HG02623 (cell line): ENCODE data around the gene ITGB5.

ENCODE experiments used
- ATAC-seq: cut with Tn5 transposase; IDR thresholded peaks from one replicate; pipeline ENCODE4 v1.9.1; 2021; ENCODE audit warnings: moderate library complexity; ENCODE audit not compliant: unreplicated experiment

Gene ITGB5, protein sequence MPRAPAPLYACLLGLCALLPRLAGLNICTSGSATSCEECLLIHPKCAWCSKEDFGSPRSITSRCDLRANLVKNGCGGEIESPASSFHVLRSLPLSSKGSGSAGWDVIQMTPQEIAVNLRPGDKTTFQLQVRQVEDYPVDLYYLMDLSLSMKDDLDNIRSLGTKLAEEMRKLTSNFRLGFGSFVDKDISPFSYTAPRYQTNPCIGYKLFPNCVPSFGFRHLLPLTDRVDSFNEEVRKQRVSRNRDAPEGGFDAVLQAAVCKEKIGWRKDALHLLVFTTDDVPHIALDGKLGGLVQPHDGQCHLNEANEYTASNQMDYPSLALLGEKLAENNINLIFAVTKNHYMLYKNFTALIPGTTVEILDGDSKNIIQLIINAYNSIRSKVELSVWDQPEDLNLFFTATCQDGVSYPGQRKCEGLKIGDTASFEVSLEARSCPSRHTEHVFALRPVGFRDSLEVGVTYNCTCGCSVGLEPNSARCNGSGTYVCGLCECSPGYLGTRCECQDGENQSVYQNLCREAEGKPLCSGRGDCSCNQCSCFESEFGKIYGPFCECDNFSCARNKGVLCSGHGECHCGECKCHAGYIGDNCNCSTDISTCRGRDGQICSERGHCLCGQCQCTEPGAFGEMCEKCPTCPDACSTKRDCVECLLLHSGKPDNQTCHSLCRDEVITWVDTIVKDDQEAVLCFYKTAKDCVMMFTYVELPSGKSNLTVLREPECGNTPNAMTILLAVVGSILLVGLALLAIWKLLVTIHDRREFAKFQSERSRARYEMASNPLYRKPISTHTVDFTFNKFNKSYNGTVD

GRCh38 chr3:124887177-124887931 is at the start of gene ITGB5:
ITGB5 (minus strand) TSS chr3:124887365; CDS start chr3:124887000, 365 bp downstream.
- peak; percentile 40 for ATAC-seq

- no peak for ATAC-seq
Measured at GRCh38 chr3:124935794-124936542, 48.8 kb upstream of the ITGB5 start.

DNA sequence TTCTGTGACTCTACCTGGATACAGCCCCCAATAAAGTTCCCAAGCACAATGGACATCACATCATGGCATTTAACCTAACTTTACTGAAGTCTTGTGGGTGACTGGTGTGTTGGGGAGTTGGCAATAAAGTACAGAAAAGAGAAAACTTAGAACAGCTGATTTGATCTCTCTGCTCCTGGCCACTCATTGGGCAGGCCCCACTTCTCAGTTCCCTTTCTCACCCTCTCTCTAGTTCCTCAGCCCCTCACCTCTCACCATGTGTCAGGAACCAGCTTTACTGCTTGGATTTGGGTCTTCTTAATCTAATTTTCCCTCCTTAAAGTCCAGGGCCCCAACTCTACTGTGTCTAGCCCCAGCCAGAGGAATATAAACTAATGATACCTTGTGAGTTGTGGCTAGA is 48.1 kb upstream of the ITGB5 start:
- ATAC-seq = no peak

GRCh38 chr3:124934577-124934976 is 47.4 kb upstream of the ITGB5 start, which contains the start of gene MUC13:
MUC13 (minus strand) TSS chr3:124934751; CDS start chr3:124934712, 39 bp downstream.
- no peak for ATAC-seq

- no peak for ATAC-seq
Measured at GRCh38 chr3:124928333-124929202, 41.4 kb upstream of the ITGB5 start.

DNA sequence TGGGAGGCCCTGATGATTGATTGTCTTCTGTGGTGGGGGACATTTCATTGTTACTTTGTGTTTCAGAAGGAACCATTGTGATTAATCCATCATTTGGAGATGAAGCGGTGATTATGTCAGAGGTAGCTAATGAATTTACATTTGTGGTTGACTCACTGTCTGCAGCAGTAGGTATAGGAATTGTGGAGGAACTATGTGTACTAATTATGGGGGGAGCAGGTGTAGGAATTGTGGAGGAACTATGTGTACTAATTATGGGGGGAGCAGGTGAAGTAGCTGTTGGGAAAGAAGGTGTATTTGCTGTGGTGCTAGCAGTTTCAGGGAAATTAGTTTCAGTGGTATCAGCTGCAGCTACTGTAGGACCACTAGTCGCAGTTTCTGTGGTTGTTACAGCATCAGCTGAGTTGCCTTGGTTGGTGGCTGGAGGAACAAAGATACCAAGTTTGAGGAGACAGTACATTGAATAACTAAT is 40.4 kb upstream of the ITGB5 start:
- ATAC-seq = no peak

DNA sequence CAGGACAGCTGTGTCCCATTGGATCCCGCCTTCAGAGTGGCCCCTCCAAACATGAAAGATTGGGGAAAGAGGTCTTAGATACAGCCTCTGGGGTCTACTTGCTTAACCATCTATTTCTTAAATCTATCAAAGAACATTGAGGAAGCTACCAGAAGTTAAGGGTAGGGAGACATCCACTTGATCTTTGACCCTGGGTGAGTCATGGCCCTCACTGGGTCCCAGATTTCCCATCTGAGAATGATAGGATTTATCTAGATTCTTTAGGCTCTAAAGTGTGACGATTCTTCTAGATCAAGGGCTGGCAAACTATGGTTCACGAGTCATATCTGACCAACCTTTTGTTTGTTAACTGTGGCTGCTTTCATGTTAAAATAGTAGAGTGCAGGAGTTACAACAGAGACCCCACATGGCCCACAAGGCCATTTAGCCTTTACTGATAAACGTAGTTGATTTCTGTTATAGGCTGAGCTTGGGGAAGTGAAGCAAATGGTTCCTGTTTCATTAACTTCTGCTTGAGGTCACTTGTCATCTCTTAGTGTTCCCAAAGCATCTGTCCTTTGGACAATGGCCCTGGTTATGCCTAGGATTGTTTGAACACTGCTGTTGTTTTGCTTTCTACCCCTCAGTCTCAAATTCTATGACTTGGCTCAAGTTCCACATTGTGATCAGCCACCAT is 39.4 kb upstream of the ITGB5 start:
- ATAC-seq = no peak

DNA sequence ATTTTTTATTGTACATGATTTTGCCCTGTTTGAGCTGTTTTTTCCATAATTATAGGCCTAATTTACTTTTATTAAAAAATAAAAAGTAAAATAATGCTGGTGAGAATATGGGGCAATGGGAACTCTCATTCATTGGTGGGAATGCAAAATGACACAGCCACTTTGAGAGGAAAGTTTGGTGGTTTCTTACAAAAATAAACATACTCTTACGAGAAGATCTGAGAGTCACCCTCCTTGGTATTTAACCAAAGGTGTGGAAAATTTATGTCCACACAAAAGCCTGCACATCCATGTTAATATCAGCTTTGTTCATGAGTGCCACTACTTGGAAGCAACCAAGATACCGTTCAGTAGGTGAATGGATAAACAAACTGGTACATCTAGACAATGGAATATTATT is 37.6 kb upstream of the ITGB5 start:
- no peak for ATAC-seq

GRCh38 chr3:124923833-124924232 is 36.7 kb upstream of the ITGB5 start:
- no peak for ATAC-seq

DNA sequence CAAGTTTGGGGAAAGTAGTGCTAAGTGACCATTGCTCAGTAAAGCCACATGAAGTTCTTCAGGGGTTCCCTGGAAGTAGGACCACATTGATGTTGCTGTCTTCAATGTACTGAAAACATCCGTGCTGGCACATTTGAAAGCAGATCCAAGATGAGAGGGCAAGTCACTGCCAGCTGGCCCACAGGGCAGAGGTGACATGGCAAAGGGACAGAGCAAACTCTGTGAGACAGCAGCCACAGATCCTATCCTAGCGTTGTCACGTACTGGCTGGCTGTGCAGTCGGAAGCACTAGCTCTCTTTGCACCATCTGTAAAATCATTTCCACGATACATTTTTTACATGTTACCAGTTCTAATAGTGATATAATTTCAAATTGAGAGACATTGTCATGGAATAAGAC is 33.6 kb upstream of the ITGB5 start:
- ATAC-seq = no peak

GRCh38 chr3:124919756-124920155 is 32.6 kb upstream of the ITGB5 start:
- ATAC-seq = no peak

GRCh38 chr3:124918524-124918923 is 31.4 kb upstream of the ITGB5 start:
- ATAC-seq = no peak

GRCh38 chr3:124916837-124917409 is 29.8 kb upstream of the ITGB5 start:
- ATAC-seq = no peak

GRCh38 chr3:124915254-124915653 is 28.1 kb upstream of the ITGB5 start:
- no peak for ATAC-seq

GRCh38 chr3:124907957-124908356 is 20.8 kb upstream of the ITGB5 start:
- no peak for ATAC-seq

DNA sequence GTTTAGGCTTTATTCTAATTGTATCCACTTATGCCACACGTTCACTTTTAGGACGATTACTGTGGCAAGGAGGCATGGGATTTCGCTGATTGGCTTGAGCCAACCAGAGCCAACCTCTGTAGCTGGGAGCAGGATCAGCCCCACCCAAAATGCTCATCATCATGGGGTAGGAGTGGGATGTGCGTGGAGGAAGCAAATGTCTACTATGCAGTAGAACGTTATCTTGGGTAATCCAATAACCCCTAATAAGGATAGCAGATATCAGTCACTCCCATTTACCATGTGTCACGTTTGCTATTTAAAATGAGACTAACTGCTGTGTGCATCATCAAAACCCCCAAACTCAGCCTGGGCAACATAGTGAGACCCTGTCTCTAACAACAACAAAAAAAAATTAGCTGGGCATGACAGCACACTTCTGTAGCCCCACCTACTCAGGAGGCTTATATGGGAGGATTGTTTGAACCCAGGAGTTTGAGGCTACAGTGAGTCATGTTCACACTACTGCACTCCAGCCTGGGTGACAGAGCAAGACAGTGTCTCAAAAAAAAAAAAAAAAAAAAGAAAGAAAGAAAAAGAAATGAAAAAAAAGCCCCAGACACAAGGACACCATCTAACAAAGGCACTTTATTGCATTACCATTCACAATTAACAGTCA is 17.8 kb upstream of the ITGB5 start:
- no peak for ATAC-seq

DNA sequence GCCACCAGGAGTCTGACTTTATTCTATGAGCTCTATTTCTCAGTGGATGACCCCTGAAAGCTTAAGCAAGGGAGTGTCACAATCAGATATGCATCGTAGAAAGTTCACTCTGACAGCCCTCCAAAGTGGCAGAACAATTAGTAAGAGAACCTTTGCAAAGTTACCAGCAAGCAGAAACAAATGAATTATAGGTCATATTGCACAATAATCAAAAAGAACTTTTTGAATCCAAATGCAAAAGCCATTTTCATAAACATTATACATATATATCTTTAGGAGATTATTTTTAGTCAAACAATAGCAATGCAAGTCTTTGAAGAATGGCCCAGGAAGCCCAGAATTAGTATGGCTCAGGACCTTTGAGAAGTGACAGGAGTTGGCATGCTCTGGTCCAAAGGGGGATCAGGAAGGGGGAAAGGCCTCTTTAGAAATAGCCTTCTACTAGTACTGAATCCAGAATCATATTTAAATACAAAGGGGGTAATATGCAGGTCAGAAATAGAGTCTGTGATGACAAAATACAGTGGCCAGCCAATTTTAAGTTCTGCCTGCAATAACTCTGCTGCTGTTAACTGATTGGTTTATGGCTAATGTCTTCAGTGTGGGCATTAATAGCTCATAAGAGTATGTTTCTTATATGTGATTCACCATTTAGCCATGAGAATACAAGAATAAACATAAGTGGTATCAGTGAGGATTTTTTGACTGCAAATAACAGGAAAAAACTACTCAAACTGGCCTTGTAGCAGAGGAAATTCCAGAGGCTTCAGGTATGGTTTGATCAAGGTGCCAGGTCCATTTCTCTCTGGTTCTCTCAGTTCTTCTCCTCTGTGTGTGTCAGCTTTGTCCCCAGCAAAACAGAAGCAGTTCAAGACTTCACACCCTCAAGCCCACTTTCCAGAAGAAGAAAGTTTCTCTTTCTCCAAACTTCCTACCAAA is 17.0 kb upstream of the ITGB5 start:
- ATAC-seq = no peak
